Kidney (tissue), 14 donors: ENCODE measurements around the gene LBHD2. TPM values are rescaled to one million over a fixed set of nuclear protein-coding genes. Genes with fewer than 3 reads are reported as not detected.

Experiments
- DNase-seq, 5 donors: peaks; one replicate each; pipeline ENCODE4 v3.0.0-alpha.2; 2013 to 2020
- FAIRE-seq: peaks from 2 replicates; lab custom pipeline; 2012; peaks lifted over from hg19 to GRCh38; lab: Jason Lieb, UNC
- H3K27ac ChIP-seq, 2 donors: one replicate each; pipeline ENCODE4 v1.7.0; 2013; ENCODE audit warnings: low read depth in 2 of 2, low read length in 2 of 2, inconsistent platforms in 1 of 2
- H3K27me3 ChIP-seq: one replicate; pipeline ENCODE4 v1.7.1; 2013; ENCODE audit warnings: low read length, inconsistent platforms; ENCODE audit not compliant: control insufficient read depth, insufficient read depth
- H3K36me3 ChIP-seq, 3 donors: one replicate each; pipeline versions ENCODE4 v1.7.0 to v1.7.1; 2013; ENCODE audit warnings: low read length in 3 of 3, control low read depth in 1 of 3, inconsistent platforms in 1 of 3; ENCODE audit not compliant: insufficient read depth in 3 of 3, control insufficient read depth in 2 of 3
- H3K4me1 ChIP-seq, 3 donors: one replicate each; pipeline versions ENCODE4 v1.7.0 to v1.7.1; 2013; ENCODE audit warnings: low read length in 3 of 3, inconsistent platforms in 1 of 3, low read depth in 1 of 3; ENCODE audit not compliant: control insufficient read depth in 2 of 3, insufficient read depth in 2 of 3
- H3K4me3 ChIP-seq, 3 donors: one replicate each; pipeline versions ENCODE4 v1.7.0 to v1.8.1; 2013; ENCODE audit warnings: low read length in 3 of 3, control low read depth in 1 of 3, inconsistent platforms in 1 of 3
- H3K9ac ChIP-seq, 3 donors: one replicate each; pipeline versions ENCODE4 v1.7.0 to v1.7.1; 2013; ENCODE audit warnings: low read length in 3 of 3, control low read depth in 1 of 3, inconsistent platforms in 1 of 3
- H3K9me3 ChIP-seq, 3 donors: one replicate each; pipeline versions ENCODE4 v1.7.0 to v1.7.1; 2013; ENCODE audit warnings: low read length in 3 of 3, control low read depth in 1 of 3, inconsistent platforms in 1 of 3; ENCODE audit not compliant: control insufficient read depth in 2 of 3, insufficient read depth in 1 of 3
- intact Hi-C: fragments of 100-400 bp; cut with DNase I; formaldehyde crosslinking; loops from one replicate; pipeline ENCODE4 v1.11.1; 2022
- polyA plus RNA-seq: library from polyadenylated mRNA; stranded (reverse); fragments of 350-450 nt; fragmentation: Illumina TruSeq; extraction: RNeasy Lipid Tissue Mini Kit (QIAGEN cat#74804); gene quantifications from one replicate; pipeline ENCODE4 v1.2.3, GENCODE V29; 2014; ENCODE audit warnings: low read depth, low replicate concordance; ENCODE audit not compliant: insufficient read depth
- total RNA-seq: library from RNA; stranded (reverse); fragmentation: NEBNext Ultra II Directional; extraction: Animal tissue kit (Norgen Biotek cat#: 25700); gene quantifications from one replicate; pipeline ENCODE4 v1.2.1, GENCODE V29; 2021
- TF ChIP-seq, protein P1 (sequence below): IDR thresholded peaks from 3 replicates; pipeline ENCODE4 v1.5.1; 2012; ENCODE audit warnings: mild to moderate bottlenecking, moderate library complexity, borderline replicate concordance; ENCODE audit not compliant: insufficient read depth; ENCODE audit errors: extremely low read depth
- donor health status: control.
- donor health status: control.
- donor health status: control.
- donor health status: control.
- donor health status: control.
- donor health status: DM: yes; HTN: yes; CAD: no.
- donor health status: Normal renal cell carcinoma (clear cell type).

LBHD2 gene
- total and polyA plus RNA-seq, 2 donors from 2014 or later, result 0.82 TPM; not detected in 1

DNA sequence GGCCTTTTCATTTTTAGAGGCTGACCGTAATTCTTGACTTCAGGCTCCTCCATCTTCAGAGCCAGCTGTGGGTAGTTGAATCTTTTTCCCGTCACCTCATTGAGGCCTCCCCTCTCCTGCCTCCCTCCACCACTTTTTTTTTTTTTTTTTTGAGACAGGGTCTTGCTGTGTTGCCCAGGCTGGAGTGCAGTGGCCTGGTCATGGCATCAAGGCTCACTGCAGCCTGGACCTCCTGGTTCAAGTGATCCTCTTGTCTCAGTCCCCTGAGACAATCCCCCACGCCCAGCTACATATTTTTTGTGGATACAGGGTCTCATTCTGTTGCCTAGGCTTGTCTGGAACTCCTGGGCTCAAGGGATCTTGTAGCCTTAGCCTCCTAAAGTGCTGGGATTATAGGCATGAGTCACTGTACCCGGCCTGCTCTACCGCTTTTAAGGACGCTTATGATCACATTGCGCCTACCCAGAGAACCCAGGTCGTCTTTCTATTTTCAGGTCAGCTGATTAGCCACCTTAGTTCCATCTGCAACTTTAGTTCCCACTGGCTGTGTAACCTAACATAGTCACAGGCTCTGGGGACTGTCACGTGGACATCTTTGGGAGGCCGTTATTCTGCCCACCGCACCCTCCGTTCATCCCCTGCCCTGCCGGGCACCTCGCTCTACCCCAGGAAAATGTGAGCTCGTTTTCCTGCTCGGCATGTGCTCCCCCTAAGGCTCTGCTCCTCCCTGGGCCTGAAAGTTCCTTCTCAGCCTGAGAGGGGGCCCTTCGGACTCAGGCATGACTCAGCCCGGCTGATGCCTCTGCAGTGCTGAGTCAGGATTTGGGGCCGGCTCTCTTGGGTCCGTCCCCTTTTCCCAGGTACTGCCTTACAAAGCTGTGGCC, 52.6 kb downstream of the LBHD2 start:
- no peak for FAIRE-seq
- Histone ChIP-seq H3K4me3 (no peak overlapping the region), H3K36me3 (peaks cover 4 to 16% (median 6%) of the 10 kb centered on the region in 3 donors), H3K27me3 (no peaks in the 10 kb centered on the region), H3K9me3 (no peaks in the 10 kb centered on the region), H3K4me1 (peaks cover 0 to 10% (median 3%) of the 10 kb centered on the region in 3 donors), H3K27ac (no peak overlapping the region), H3K9ac (no peak overlapping the region)
- TF ChIP-seq, protein P1, sequence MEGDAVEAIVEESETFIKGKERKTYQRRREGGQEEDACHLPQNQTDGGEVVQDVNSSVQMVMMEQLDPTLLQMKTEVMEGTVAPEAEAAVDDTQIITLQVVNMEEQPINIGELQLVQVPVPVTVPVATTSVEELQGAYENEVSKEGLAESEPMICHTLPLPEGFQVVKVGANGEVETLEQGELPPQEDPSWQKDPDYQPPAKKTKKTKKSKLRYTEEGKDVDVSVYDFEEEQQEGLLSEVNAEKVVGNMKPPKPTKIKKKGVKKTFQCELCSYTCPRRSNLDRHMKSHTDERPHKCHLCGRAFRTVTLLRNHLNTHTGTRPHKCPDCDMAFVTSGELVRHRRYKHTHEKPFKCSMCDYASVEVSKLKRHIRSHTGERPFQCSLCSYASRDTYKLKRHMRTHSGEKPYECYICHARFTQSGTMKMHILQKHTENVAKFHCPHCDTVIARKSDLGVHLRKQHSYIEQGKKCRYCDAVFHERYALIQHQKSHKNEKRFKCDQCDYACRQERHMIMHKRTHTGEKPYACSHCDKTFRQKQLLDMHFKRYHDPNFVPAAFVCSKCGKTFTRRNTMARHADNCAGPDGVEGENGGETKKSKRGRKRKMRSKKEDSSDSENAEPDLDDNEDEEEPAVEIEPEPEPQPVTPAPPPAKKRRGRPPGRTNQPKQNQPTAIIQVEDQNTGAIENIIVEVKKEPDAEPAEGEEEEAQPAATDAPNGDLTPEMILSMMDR, result no peak
- intact Hi-C loops, result no loop called here
- peak in 2 of 5 donors; percentile 53 to 73 for DNase-seq

DNA sequence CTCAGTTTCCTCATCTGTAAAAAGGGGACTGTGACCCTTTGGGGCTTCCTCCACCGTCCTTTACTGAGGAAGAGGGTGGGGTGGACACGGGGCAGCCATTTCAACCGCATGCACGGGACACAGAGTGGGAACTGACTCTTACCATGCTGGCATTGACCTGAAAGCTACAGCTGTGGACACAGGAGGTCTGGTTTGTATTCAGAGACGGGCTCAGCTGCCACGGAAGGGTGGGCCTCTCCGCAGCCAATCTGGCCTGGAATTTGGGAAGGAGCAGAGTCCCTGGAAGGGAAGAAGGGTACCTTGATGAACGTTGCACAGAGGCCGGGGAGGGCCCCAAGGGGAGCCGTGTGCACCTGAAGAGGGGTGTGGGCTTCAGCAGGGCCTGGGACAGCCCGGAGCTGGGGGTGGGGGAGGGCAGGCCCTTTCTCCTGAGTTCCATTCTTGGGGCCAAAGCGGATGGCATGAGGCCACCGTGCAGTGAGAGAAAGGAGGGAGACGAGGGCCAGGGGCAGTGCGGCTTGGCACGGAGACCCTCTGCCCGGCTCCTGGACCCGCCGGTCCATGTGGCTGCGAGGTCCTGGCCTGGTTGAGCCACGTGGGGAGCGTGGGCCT, 53.8 kb downstream of the LBHD2 start:
- Histone ChIP-seq H3K9ac (no peak overlapping the region), H3K4me3 (no peak overlapping the region), H3K9me3 (no peaks in the 10 kb centered on the region), H3K4me1 (peaks cover 0 to 3% (median 0%) of the 10 kb centered on the region in 3 donors), H3K36me3 (peaks cover 3 to 14% (median 5%) of the 10 kb centered on the region in 3 donors), H3K27ac (peak overlapping the region in 1 of 2 donors; percentile 23), H3K27me3 (no peaks in the 10 kb centered on the region)
- DNase-seq, result no peak
- no peak for FAIRE-seq
- intact Hi-C loops, result no loop called here
- TF ChIP-seq, protein P1, result no peak

DNA sequence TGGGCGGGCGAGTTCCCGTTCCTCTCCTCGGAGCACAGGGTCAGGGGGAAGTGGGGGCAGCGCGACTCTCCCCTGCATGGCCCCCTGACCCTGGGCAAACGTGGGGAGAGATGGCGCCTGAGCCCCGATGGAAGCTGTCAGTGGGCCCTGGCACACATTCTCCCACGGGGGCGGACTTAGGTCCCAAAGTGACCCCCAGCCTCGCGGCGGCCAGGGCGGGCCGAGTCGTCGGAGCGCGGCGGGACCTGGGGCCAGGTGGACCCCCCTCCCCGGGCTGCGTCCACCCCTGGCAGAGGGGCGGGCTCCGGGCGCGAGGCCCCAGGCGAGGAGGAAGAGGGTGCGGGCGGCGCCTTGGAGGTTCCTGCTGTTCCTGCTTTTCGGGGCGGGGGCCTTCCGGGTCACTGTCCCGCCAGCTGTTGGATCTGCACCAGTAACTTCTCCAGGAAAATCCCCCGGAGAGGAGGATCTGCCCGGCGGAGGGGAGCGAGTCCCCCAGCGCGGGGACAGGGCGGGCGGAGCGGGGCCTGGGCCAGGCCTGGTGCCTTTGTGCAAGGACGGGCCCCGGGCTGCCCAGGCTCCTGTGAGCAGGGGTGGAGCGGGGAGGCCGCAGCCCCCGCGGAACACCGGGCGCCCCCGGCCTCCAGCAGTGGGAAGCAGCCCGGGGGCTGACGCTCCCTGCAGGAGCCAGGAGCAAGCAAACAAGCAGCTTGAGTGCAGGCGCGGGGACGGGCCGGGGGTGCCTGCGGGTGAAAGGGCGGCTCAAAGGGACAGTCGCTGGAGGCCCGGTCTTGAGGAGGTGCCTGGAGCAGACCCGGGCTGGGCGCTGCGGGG, 54.5 kb downstream of the LBHD2 start:
- DNase-seq (peak; percentile 65 to 84 (median 71)), FAIRE-seq (no peak)
- H3K4me1 ChIP-seq, result no peaks in the 10 kb centered on the region
- no peak overlapping the region for H3K9ac ChIP-seq
- peak overlapping the region in 1 of 2 donors; percentile 23 for H3K27ac ChIP-seq
- TF ChIP-seq, protein P1, result no peak
- no peaks in the 10 kb centered on the region for H3K9me3 ChIP-seq
- H3K36me3 ChIP-seq, result peaks cover 0 to 7% (median 0%) of the 10 kb centered on the region in 3 donors
- intact Hi-C loops, result no loop called here
- no peaks in the 10 kb centered on the region for H3K27me3 ChIP-seq
- H3K4me3 ChIP-seq, result no peak overlapping the region
